Testis (tissue), 3 donors: ENCODE results near the gene RETSAT. TPM values are rescaled to one million over a fixed set of nuclear protein-coding genes. Genes with fewer than 3 reads are reported as not detected.
"Not testable (repeated sequence)": the region's sequence is repeated elsewhere in the genome, so short reads cannot be mapped to it uniquely, and the experiment has no call there.

Source experiments
- DNase-seq: peaks from one replicate; pipeline ENCODE4 v3.0.0-alpha.2; 2019
- H3K27ac ChIP-seq, 2 donors: fragments of 200-600 bp; sonication (generic); one replicate each; pipeline ENCODE4 v1.5.1; 2019
- H3K27me3 ChIP-seq: fragments of 200-600 bp; sonication (generic); one replicate; pipeline ENCODE4 v1.5.1; 2019
- H3K36me3 ChIP-seq: fragments of 200-600 bp; sonication (generic); one replicate; pipeline ENCODE4 v1.5.1; 2017; ENCODE audit warnings: low read depth; ENCODE audit errors: missing control alignments
- H3K4me1 ChIP-seq: fragments of 200-600 bp; sonication (generic); one replicate; pipeline ENCODE4 v1.5.1; 2019
- H3K4me3 ChIP-seq, 2 donors: fragments of 200-600 bp; sonication (generic); one replicate each; pipeline ENCODE4 v1.5.1; 2017 to 2019
- H3K9me3 ChIP-seq: fragments of 200-600 bp; sonication (generic); one replicate; pipeline ENCODE4 v1.5.1; 2017
- CTCF ChIP-seq, 3 experiments: fragments of 450-650 bp in 2 of 3; fragments of 200-600 bp in 1 of 3; sonication (generic) in 1 of 3; IDR thresholded peaks; one replicate each; pipeline ENCODE4 v1.5.1; 2016 to 2019; ENCODE audit warnings: antibody characterized with exemption in 3 of 3, mild to moderate bottlenecking in 2 of 3, moderate library complexity in 1 of 3
- POLR2A ChIP-seq: fragments of 450-650 bp; IDR thresholded peaks from one replicate; pipeline ENCODE4 v1.6.1; 2017; ENCODE audit warnings: antibody characterized with exemption, mild to moderate bottlenecking, moderate library complexity
- WGBS, 2 donors: methylation state at CpG; one replicate each; pipeline ENCODE4 v1.1.5; 2018; 5-methylcytosine and 5-hydroxymethylcytosine counted together
- intact Hi-C: fragments of 100-400 bp; cut with DNase I; formaldehyde crosslinking; loops from one replicate; pipeline ENCODE4 v1.15.1; 2023; ENCODE audit warnings: low total_unique reads
- polyA plus RNA-seq: library from polyadenylated mRNA; stranded (reverse); fragments of 350-450 nt; fragmentation: Illumina TruSeq; extraction: RNeasy Lipid Tissue Mini Kit (QIAGEN cat#74804); gene quantifications from one replicate; pipeline ENCODE4 v1.2.3, GENCODE V29; 2014; ENCODE audit warnings: low read depth, low replicate concordance; ENCODE audit not compliant: insufficient read depth
- total RNA-seq, 2 donors: library from RNA; depleted of rRNA; stranded (reverse); fragments of >200 nt; gene quantifications; one replicate each; pipeline ENCODE4 v1.2.3, GENCODE V29; 2016

The RETSAT gene
- total and polyA plus RNA-seq, 3 donors from 2014 or later: 49.7 to 60.5 (median 54.0) TPM

DNA sequence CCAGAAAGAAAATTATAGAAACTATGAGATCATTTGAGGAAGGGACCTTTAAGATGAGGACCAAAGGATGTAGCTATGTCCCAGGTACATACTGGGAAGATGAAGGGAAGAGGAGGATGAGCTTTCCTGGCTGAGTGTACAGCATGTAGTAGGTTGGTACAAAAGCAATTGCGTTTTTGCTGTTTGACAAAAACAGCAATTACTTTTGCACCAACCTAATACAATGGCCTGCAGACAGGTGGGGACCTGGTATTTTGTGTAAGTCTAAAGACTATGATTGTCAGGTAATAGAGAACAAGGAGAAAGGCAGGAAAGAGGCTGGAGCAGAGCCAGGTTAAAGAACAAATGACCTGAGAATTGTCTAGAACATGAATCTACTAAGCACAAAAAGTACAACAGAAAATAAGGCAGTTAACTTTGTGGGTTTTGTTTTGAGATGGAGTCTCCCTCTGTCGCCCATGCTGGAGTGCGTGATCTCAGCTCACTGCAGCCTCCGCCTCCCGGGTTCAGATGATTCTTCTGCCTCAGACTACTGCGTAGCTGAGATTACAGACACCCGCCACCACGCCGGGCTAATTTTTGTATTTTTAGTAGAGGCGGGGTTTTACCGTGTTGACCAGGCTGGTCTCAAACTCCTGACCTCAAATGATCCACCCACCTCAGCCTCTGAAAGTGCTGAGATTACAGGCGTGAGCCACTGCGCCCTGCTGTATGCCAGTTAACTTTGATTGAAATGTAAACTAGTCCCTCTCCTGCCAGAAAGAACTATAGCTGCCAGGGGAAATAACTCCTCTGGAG is 23.3 kb downstream of the RETSAT start:
- TF ChIP-seq CTCF (IDR thresholded peaks at IDR 0.05): no peak
- TF ChIP-seq POLR2A: no peak
- Histone ChIP-seq H3K9me3 (no peaks in the 10 kb centered on the region), H3K4me3 (no peak overlapping the region), H3K27me3 (no peaks in the 10 kb centered on the region), H3K27ac (no peak overlapping the region), H3K36me3 (no peaks in the 10 kb centered on the region), H3K4me1 (no peaks in the 10 kb centered on the region)
- no peak for DNase-seq
- WGBS, 2 donors: 83 to 85% methylated on average over 13 of the region's 13 CpGs
- intact Hi-C loops: no loop called here

GRCh38 chr2:85329701-85330100 is 24.6 kb downstream of the RETSAT start:
- H3K27ac ChIP-seq, H3K9me3 ChIP-seq, H3K36me3 ChIP-seq, intact Hi-C loops, H3K4me3 ChIP-seq, H3K27me3 ChIP-seq, DNase-seq: not testable (repeated sequence)
- H3K4me1 ChIP-seq: peaks cover 13% of the 10 kb centered on the region
- WGBS, 2 donors: 67 to 77% methylated on average over 3 of the region's 3 CpGs

DNA sequence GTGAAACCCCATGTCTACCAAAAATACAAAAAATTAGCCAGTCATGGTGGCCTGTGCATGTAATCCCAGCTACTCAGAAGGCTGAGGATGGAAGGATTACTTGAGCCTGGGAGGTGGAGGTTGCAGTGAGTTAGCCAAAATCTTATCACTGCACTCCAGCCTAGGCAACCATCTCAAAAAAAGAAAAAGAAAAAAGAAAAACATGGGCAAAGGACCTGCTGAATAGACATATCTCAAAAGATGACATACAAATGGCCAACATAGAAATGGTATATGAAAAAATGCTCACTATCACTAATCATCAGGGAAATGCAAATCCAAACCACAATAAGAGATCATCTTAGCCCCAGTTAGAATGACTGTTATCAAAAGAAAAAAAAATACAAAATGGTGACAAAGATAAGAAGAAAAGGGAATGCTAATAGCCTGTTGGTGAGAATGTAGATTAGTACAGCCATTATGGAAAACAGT is 25.1 kb downstream of the RETSAT start:
- Histone ChIP-seq H3K27ac (no peak overlapping the region), H3K4me3 (no peak overlapping the region), H3K4me1 (peaks cover 16% of the 10 kb centered on the region), H3K27me3 (no peaks in the 10 kb centered on the region), H3K9me3 (no peaks in the 10 kb centered on the region), H3K36me3 (no peaks in the 10 kb centered on the region)
- TF ChIP-seq CTCF (IDR thresholded peaks at IDR 0.05): no peak
- TF ChIP-seq POLR2A: no peak
- intact Hi-C loops: no loop called here
- DNase-seq: no peak

DNA sequence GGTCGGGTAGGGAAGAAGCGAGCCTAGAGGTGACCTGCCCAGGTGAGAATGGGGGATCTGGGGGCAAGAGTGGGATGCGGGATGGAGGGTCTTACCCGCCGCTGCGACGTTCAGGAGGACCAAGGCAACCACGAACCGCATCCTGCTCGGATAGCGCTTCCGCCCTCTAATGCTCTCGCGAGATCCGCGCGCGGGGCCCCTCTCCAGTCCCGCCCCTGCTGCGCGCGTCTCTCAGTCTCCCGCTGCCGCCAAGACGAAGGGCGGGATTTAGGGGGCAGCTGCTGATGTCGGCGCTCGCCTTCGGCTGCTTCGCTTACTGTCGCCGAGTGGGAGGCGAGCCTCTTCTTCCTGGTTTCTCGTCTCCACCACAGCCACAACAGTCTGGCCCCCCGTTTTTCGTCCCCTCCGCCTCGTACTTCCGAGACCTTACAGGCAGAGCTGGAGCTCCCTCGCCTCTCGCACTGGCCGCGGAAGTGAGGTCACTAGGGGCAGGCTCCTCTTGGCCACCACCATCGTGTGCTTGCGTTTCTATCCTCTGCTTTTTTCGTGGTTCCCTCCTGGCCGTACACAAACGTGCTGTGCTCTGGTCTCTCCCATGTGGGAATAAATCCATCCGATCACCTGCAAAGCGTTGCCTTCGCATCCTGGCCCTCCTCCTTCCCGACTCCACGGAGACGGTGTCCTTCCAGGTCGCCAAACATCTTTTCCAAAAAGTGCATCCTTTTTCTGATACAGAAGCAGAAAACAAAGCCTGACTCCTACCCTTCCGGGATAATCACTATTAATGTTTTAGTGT is 26.3 kb downstream of the RETSAT start, which contains the start of gene TGOLN2:
TSS of gene TGOLN2 (minus strand) at position 168 of the 796 bp plus-strand sequence. CDS start at position 141, 27 bp downstream.
- 0 to 1% methylated on average over 33 to 57 of the region's 57 CpGs for WGBS, 2 donors
- Histone ChIP-seq H3K27me3 (no peaks in the 10 kb centered on the region), H3K27ac (peak within 1 kb of the TSS; percentile 96 to 98), H3K36me3 (no peaks in the 10 kb centered on the region), H3K4me3 (peak within 1 kb of the TSS; percentile 78 to 95), H3K9me3 (no peaks in the 10 kb centered on the region), H3K4me1 (peaks cover 25% of the 10 kb centered on the region)
- intact Hi-C loops: no loop called here
- TF ChIP-seq CTCF (IDR thresholded peaks at IDR 0.05): no peak
- peak; percentile 90 for TF ChIP-seq POLR2A
- DNase-seq: peak; percentile 96

GRCh38 chr2:85327160-85327821 is 27.0 kb downstream of the RETSAT start:
- 4% methylated on average over 25 to 41 of the region's 41 CpGs for WGBS, 2 donors
- intact Hi-C loops: no loop called here
- H3K4me1 ChIP-seq: peaks cover 30% of the 10 kb centered on the region

More at GRCh38 chr2:85327160-85327821, 27.0 kb downstream of the RETSAT start:
- Histone ChIP-seq H3K9me3 (no peaks in the 10 kb centered on the region), H3K27ac (peak overlapping the region; percentile 96 to 98), H3K4me3 (peak overlapping the region; percentile 78 to 95), H3K27me3 (no peaks in the 10 kb centered on the region), H3K36me3 (no peaks in the 10 kb centered on the region)
- peak; percentile 60 for DNase-seq
- TF ChIP-seq CTCF (IDR thresholded peaks at IDR 0.05) (no peak), POLR2A (no peak)
